Measurements from ENCODE around the gene ATP6V0E1. TPM values are rescaled to one million over a fixed set of nuclear protein-coding genes. Genes with fewer than 3 reads are reported as not detected.

ATP6V0E1 gene
- total RNA-seq, 1 experiment from 2014 or later: 303 TPM

Small RNAs within 50 kb of the gene (small RNA-seq; reads per million reads assigned to genes)
- gene RF00019 (0 reads per million in 2 experiments), gene SNORA74B (13.7 to 29.2 reads per million in 2 experiments)

Other genes with a start within 250 kb of the ATP6V0E1 start
- gene DUSP1, start 212.6 kb upstream of the ATP6V0E1 start, total RNA-seq (2014; rRNA removed; shearing (Covaris generic)): 10.9 and 11.3 TPM in 2 replicates
- gene ERGIC1, start 149.5 kb upstream of the ATP6V0E1 start, total RNA-seq (2014; rRNA removed; shearing (Covaris generic)): 91.3 and 98.4 TPM in 2 replicates
- gene RPL26L1, start 24.3 kb upstream of the ATP6V0E1 start, total RNA-seq (2014; rRNA removed; shearing (Covaris generic)): 97.8 and 107 TPM in 2 replicates
- 24.6 and 25.6 TPM in 2 replicates for gene CREBRF, start 72.6 kb downstream of the ATP6V0E1 start, total RNA-seq (2014; rRNA removed; shearing (Covaris generic))
- 17.1 and 18.0 TPM in 2 replicates for gene BNIP1, start 160.8 kb downstream of the ATP6V0E1 start, total RNA-seq (2014; rRNA removed; shearing (Covaris generic))